MM.1S (cell line): Measurements from ENCODE around the gene CWC25.

Experiments
- CTCF ChIP-seq: fragments of 300-600 bp; sonication (generic); IDR thresholded peaks from 2 replicates; pipeline ENCODE4 v1.5.1; 2016; ENCODE audit warnings: antibody characterized with exemption, low read length, mixed read lengths
- EZH2 ChIP-seq: fragments of 300-600 bp; sonication (generic); optimal IDR thresholded peaks from 2 replicates; pipeline ENCODE3; 2017; ENCODE audit warnings: low read depth, mild to moderate bottlenecking, antibody characterized with exemption, low read length, mixed read lengths
- EZH2phosphoT487 ChIP-seq: fragments of 300-600 bp; sonication (generic); IDR thresholded peaks from 2 replicates; pipeline ENCODE4 v1.6.1; 2018; ENCODE audit warnings: antibody characterized with exemption, low read length

GRCh38 chr17:38853292-38854219, 28.4 kb upstream of the CWC25 start, which contains the start of gene RPL23:
- TF ChIP-seq CTCF, result no peak
- TF ChIP-seq EZH2, result no peak
- no peak for TF ChIP-seq EZH2phosphoT487
